Activated naive CD4-positive, alpha-beta T cell treated with anti-CD3 and anti-CD28 coated beads for 36 hours (primary cell): ENCODE measurements around the gene CRAMP1. TPM values are rescaled to one million over a fixed set of nuclear protein-coding genes. Genes with fewer than 3 reads are reported as not detected.
A peak's percentile ranks its signal among the peaks of the same experiment; 100 is the strongest.
"Not testable (repeated sequence)": the region's sequence is repeated elsewhere in the genome, so short reads cannot be mapped to it uniquely, and the experiment has no call there.

Experiments
- CTCF ChIA-PET: fragments of 350-600 bp; sonication (Branson Sonifier 250); formaldehyde crosslinking; loops from one replicate; lab custom pipeline; 2021; ENCODE audit warnings: antibody characterized with exemption; lab: Charles Lee
- DNase-seq: peaks from one replicate; pipeline ENCODE4 v3.0.0-alpha.2; 2020
- H3K27ac Mint-ChIP-seq: one replicate; pipeline ENCODE4 v1.8.0; 2021; ENCODE audit warnings: mild to moderate bottlenecking, mixed read lengths
- H3K27me3 Mint-ChIP-seq: one replicate; pipeline ENCODE4 v1.8.0; 2021; ENCODE audit warnings: low read depth, mixed read lengths
- H3K36me3 Mint-ChIP-seq: one replicate; pipeline ENCODE4 v1.8.0; 2021; ENCODE audit warnings: low read depth, mixed read lengths
- H3K4me1 Mint-ChIP-seq: one replicate; pipeline ENCODE4 v1.8.0; 2021; ENCODE audit warnings: low read depth, mixed read lengths
- H3K4me3 Mint-ChIP-seq: one replicate; pipeline ENCODE4 v1.8.0; 2021; ENCODE audit warnings: mild to moderate bottlenecking, moderate library complexity, mixed read lengths
- H3K9me3 Mint-ChIP-seq: one replicate; pipeline ENCODE4 v1.8.0; 2021; ENCODE audit warnings: mixed read lengths
- intact Hi-C: fragments of 100-400 bp; cut with micrococcal nuclease; formaldehyde crosslinking; loops from one replicate; pipeline ENCODE4 v1.15.1; 2023
- total RNA-seq, 2 experiments: library from RNA; stranded (reverse); gene quantifications; one replicate each; pipeline ENCODE4 v1.2.3, GENCODE V29; 2021

CRAMP1 gene
- total RNA-seq, 2 experiments from 2014 or later: 11.3 to 15.7 TPM

DNA sequence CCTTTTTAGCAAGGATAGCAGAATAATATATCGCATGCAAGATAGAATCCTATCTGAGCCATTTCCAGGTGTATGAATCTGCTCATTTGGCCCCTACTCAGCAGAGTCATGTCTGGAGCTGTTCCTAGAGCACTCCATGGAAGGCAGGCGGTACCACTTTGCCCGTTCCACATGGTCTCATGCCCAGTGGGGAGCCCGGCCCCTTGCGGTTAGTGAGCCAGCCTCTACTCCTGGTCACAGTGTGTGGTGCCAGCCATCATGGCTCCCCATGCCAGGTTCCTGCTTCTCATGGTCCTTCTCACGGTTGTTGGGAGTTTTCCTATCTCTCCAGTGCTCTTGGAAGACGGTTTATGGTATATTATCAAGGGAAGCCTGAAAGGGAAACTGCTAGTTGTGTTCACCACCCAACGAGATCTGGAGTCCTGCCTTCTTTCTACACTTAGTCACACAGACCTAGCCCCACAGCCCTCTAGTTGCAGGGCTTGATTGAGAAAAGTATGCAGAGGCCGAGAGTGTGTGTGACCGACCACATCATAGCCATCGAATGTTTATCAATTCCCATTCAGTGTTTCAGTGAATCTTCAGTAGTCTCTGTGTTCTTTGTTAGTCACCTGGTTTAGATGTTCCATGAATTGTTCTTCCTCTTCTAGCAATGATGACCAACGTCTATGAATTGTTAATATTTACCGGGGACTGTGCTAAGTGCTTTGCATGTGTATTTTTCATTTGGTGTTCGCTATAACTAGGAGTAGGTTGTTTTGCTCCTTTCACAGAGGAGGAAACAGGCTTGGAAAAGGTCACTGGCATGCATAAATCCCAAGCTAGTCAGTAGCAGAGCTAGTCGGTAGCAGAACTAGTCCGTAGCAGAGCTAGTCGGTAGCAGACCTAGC is 75.5 kb downstream of the CRAMP1 start:
- Mint-ChIP-seq H3K4me1 (peaks cover 14% of the 10 kb centered on the region), H3K9me3 (no peaks in the 10 kb centered on the region), H3K27me3 (no peaks in the 10 kb centered on the region), H3K4me3 (no peak overlapping the region), H3K36me3 (peaks cover 30% of the 10 kb centered on the region), H3K27ac (no peak overlapping the region)
- CTCF ChIA-PET: no interaction called here
- intact Hi-C loops: no loop called here
- DNase-seq: no peak

GRCh38 chr16:1688807-1689560 is 76.8 kb downstream of the CRAMP1 start:
- no peak overlapping the region for H3K27ac Mint-ChIP-seq
- H3K4me1 Mint-ChIP-seq: peaks cover 12% of the 10 kb centered on the region
- no peaks in the 10 kb centered on the region for H3K9me3 Mint-ChIP-seq
- H3K36me3 Mint-ChIP-seq: peaks cover 33% of the 10 kb centered on the region
- intact Hi-C loops: no loop called here
- no peak for DNase-seq
- no peaks in the 10 kb centered on the region for H3K27me3 Mint-ChIP-seq
- CTCF ChIA-PET: no interaction called here
- no peak overlapping the region for H3K4me3 Mint-ChIP-seq

- Mint-ChIP-seq H3K4me3 (no peak overlapping the region), H3K27ac (no peak overlapping the region), H3K36me3 (peaks cover 35% of the 10 kb centered on the region), H3K4me1 (peaks cover 12% of the 10 kb centered on the region), H3K27me3 (no peaks in the 10 kb centered on the region), H3K9me3 (no peaks in the 10 kb centered on the region)
- intact Hi-C loops: no loop called here
- no peak for DNase-seq
- CTCF ChIA-PET: interaction anchor here (0.7 kb wide), 1 partner anchor 195 kb away, joined by 3 read pairs; no protein-coding TSS in a partner anchor
Observed at GRCh38 chr16:1689853-1690252, 77.7 kb downstream of the CRAMP1 start.

DNA sequence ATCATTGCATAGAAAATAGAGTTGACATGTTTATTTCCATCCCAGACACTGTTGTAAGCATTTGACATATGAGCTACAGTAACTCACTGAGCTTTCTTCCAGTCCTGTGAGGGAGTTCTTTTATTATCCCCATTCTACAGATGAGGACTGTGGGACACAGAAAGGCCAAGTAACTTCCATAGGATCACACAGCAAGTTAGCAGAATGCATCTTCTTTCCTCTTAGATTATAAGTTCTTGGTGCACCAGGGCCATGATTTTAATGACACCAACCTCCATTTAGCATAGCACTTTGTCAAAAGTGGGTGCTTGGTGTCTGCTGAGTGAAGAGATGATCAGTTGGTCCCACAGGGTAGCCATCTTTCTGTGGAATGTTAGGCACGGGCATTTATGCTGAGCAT is 78.7 kb downstream of the CRAMP1 start:
- Mint-ChIP-seq H3K4me1 (peaks cover 12% of the 10 kb centered on the region), H3K9me3 (no peaks in the 10 kb centered on the region), H3K4me3 (no peak overlapping the region), H3K27me3 (no peaks in the 10 kb centered on the region), H3K36me3 (peaks cover 32% of the 10 kb centered on the region), H3K27ac (no peak overlapping the region)
- intact Hi-C loops: no loop called here
- no peak for DNase-seq
- CTCF ChIA-PET: no interaction called here

- no peaks in the 10 kb centered on the region for H3K9me3 Mint-ChIP-seq
- H3K27me3 Mint-ChIP-seq: no peaks in the 10 kb centered on the region
- DNase-seq: no peak
- no peak overlapping the region for H3K27ac Mint-ChIP-seq
- no peak overlapping the region for H3K4me3 Mint-ChIP-seq
- CTCF ChIA-PET: no interaction called here
- H3K36me3 Mint-ChIP-seq: peaks cover 32% of the 10 kb centered on the region
- peaks cover 12% of the 10 kb centered on the region for H3K4me1 Mint-ChIP-seq
- intact Hi-C loops: no loop called here
Observed at GRCh38 chr16:1691276-1691675, 79.1 kb downstream of the CRAMP1 start.

DNA sequence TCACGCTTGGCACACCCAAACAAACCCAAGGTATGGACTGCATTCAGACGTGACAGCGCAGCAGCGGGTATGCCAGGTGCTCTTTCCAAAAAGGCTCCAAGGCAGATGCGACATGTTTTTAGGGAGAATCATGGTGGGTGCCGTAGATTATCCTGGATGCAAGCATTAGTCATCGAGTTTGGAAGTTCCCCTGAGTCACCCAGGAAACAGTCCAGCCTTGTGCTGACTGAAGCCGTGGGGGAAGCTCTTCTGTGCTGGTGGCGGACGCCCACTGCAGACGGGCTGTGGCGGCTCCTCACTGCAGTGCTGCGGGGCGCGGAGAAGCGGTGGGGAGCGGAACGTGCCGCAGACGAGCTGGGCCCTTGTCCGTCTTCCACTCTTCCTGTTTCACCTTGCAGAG is 79.8 kb downstream of the CRAMP1 start:
- H3K27me3 Mint-ChIP-seq: no peaks in the 10 kb centered on the region
- H3K27ac Mint-ChIP-seq: no peak overlapping the region
- H3K9me3 Mint-ChIP-seq: no peaks in the 10 kb centered on the region
- H3K36me3 Mint-ChIP-seq: peaks cover 33% of the 10 kb centered on the region
- no peak overlapping the region for H3K4me3 Mint-ChIP-seq
- no peak for DNase-seq
- CTCF ChIA-PET: no interaction called here
- peaks cover 11% of the 10 kb centered on the region for H3K4me1 Mint-ChIP-seq
- intact Hi-C loops: no loop called here

- DNase-seq: no peak
- no peaks in the 10 kb centered on the region for H3K9me3 Mint-ChIP-seq
- CTCF ChIA-PET: no interaction called here
- peaks cover 31% of the 10 kb centered on the region for H3K36me3 Mint-ChIP-seq
- intact Hi-C loops: no loop called here
- H3K4me1 Mint-ChIP-seq: no peaks in the 10 kb centered on the region
- no peak overlapping the region for H3K27ac Mint-ChIP-seq
- no peak overlapping the region for H3K4me3 Mint-ChIP-seq
- H3K27me3 Mint-ChIP-seq: no peaks in the 10 kb centered on the region
Observed at GRCh38 chr16:1696863-1697262, 84.7 kb downstream of the CRAMP1 start.

- no peaks in the 10 kb centered on the region for H3K9me3 Mint-ChIP-seq
- peaks cover 24% of the 10 kb centered on the region for H3K36me3 Mint-ChIP-seq
- H3K27me3 Mint-ChIP-seq: no peaks in the 10 kb centered on the region
- intact Hi-C loops: no loop called here
- no peak overlapping the region for H3K27ac Mint-ChIP-seq
- H3K4me3 Mint-ChIP-seq: no peak overlapping the region
- H3K4me1 Mint-ChIP-seq: no peaks in the 10 kb centered on the region
- no peak for DNase-seq
- CTCF ChIA-PET: no interaction called here
Observed at GRCh38 chr16:1698680-1699079, 86.5 kb downstream of the CRAMP1 start.

DNA sequence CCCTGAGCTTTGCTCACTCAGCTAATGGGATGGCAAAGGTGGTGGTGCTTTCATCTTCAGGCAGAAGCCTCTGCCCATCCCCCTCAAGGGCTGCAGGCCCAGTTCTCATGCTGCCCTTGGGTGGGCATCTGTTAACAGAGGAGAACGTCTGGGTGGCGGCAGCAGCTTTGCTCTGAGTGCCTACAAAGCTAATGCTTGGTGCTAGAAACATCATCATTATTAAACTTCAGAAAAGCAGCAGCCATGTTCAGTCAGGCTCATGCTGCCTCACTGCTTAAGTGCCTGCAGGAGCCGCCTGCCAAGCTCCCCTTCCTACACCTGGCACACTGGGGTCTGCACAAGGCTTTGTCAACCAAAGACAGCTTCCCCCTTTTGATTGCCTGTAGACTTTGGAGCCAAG is 88.1 kb downstream of the CRAMP1 start:
- intact Hi-C loops: no loop called here
- no peak overlapping the region for H3K27ac Mint-ChIP-seq
- H3K4me1 Mint-ChIP-seq: peaks cover 7% of the 10 kb centered on the region

GRCh38 chr16:1701216-1701878 is 89.2 kb downstream of the CRAMP1 start:
- no peaks in the 10 kb centered on the region for H3K27me3 Mint-ChIP-seq
- CTCF ChIA-PET: interaction anchor here (0.6 kb wide), 2 partner anchors 404 to 749 kb away, joined by 3 to 4 read pairs; no protein-coding TSS in a partner anchor
- H3K9me3 Mint-ChIP-seq: no peaks in the 10 kb centered on the region
- intact Hi-C loops: no loop called here
- peak overlapping the region; percentile 61 for H3K27ac Mint-ChIP-seq
- H3K4me3 Mint-ChIP-seq: no peak overlapping the region
- DNase-seq: no peak
- H3K4me1 Mint-ChIP-seq: peaks cover 12% of the 10 kb centered on the region
- H3K36me3 Mint-ChIP-seq: peaks cover 14% of the 10 kb centered on the region

More for the DNA sequence above, 88.1 kb downstream of the CRAMP1 start:
- Mint-ChIP-seq H3K9me3 (no peaks in the 10 kb centered on the region), H3K36me3 (peaks cover 16% of the 10 kb centered on the region), H3K4me3 (no peak overlapping the region), H3K27me3 (no peaks in the 10 kb centered on the region)
- no peak for DNase-seq
- CTCF ChIA-PET: interaction anchor here (1.2 kb wide), 1 partner anchor 22 kb away, joined by 3 read pairs; the partner anchor contains the start of gene JPT2

DNA sequence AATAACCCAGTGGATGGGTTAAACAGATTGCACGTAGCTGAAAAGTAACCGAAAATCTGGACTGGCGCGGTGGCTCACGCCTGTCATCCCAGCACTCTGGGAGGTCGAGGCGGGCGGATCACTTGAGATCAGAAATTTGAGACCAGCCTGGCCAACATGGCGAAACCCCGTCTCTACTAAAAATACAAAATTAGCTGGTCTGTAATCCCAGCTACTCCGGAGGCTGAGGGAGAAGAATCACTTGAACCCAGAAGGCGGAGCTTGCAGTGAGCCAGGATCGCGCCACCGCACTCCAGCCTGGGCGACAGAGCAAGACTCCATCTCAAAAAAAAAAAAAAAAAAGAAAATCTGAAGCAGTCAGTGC is 93.1 kb downstream of the CRAMP1 start:
- not testable (repeated sequence) for H3K36me3 Mint-ChIP-seq
- DNase-seq: peak; percentile 45
- intact Hi-C loops: loop anchor here (1.0 to 5.0 kb wide), 2 partner anchors 27 to 228 kb away; partner anchors contain the start of genes CLCN7 and JPT2

More for the DNA sequence above, 93.1 kb downstream of the CRAMP1 start:
- peaks cover 29% of the 10 kb centered on the region for H3K4me1 Mint-ChIP-seq
- CTCF ChIA-PET: interaction anchor here (0.7 to 2.1 kb wide), 11 partner anchors 22 to 396 kb away, joined by 3 to 10 read pairs (median 3); partner anchors contain the start of genes EME2, JPT2, MRPS34 and NUBP2
- not testable (repeated sequence) for H3K9me3 Mint-ChIP-seq, H3K27me3 Mint-ChIP-seq
- H3K4me3 Mint-ChIP-seq: peak overlapping the region; percentile 98
- peak overlapping the region; percentile 92 for H3K27ac Mint-ChIP-seq
